Measurements from ENCODE around the gene ARFIP1. TPM values are rescaled to one million over a fixed set of nuclear protein-coding genes. Genes with fewer than 3 reads are reported as not detected.
A peak's percentile ranks its signal among the peaks of the same experiment; 100 is the strongest.
"Not testable (repeated sequence)": the region's sequence is repeated elsewhere in the genome, so short reads cannot be mapped to it uniquely, and the experiment has no call there.

ARFIP1 gene
- total RNA-seq, 2 donors from 2014 or later: 55.6 to 60.9 TPM

- DNase-seq (no peak), ATAC-seq (no peak)
- intact Hi-C loops (cut with DNase I, micrococcal nuclease): no loop called here
These were observed 98.1 kb downstream of the ARFIP1 start for GRCh38 chr4:152877868-152878267.

GRCh38 chr4:152880263-152880662 lies 100.5 kb downstream of the ARFIP1 start:
- ATAC-seq: no peak
- intact Hi-C loops (cut with DNase I, micrococcal nuclease): no loop called here
- no peak for DNase-seq

- DNase-seq (no peak), ATAC-seq (no peak)
- intact Hi-C loops (cut with DNase I, micrococcal nuclease): no loop called here
These were observed 102.2 kb downstream of the ARFIP1 start for GRCh38 chr4:152881974-152882373.

- DNase-seq (no peak), ATAC-seq (peak; percentile 84)
- intact Hi-C loops (cut with DNase I, micrococcal nuclease): no loop called here
These were observed 105.4 kb downstream of the ARFIP1 start for GRCh38 chr4:152885185-152885584.

- DNase-seq (no peak), ATAC-seq (no peak)
- intact Hi-C loops (cut with DNase I, micrococcal nuclease): no loop called here
These were observed 106.4 kb downstream of the ARFIP1 start for GRCh38 chr4:152886201-152886600.

GRCh38 chr4:152887981-152888380 lies 108.2 kb downstream of the ARFIP1 start:
- intact Hi-C loops (cut with DNase I, micrococcal nuclease): no loop called here
- DNase-seq (no peak), ATAC-seq (no peak)

GRCh38 chr4:152892974-152893373 lies 113.2 kb downstream of the ARFIP1 start:
- ATAC-seq: peak; percentile 95
- intact Hi-C loops (cut with DNase I, micrococcal nuclease): no loop called here
- DNase-seq: peak in 1 of 2 donors; percentile 45

GRCh38 chr4:152894673-152895072 lies 114.9 kb downstream of the ARFIP1 start:
- intact Hi-C loops (cut with DNase I, micrococcal nuclease): no loop called here
- ATAC-seq (peak; percentile 20), DNase-seq (no peak)

- ATAC-seq (no peak), DNase-seq (no peak)
- intact Hi-C loops (cut with DNase I, micrococcal nuclease): no loop called here
These were observed 117.1 kb downstream of the ARFIP1 start for GRCh38 chr4:152896811-152897210.

GRCh38 chr4:152898133-152898532 lies 118.4 kb downstream of the ARFIP1 start:
- ATAC-seq; intact Hi-C loops (cut with DNase I, micrococcal nuclease); DNase-seq: not testable (repeated sequence)

- intact Hi-C loops (cut with DNase I, micrococcal nuclease): no loop called here
These were observed 118.9 kb downstream of the ARFIP1 start for GRCh38 chr4:152898606-152899005.

GRCh38 chr4:152900395-152900794 lies 120.6 kb downstream of the ARFIP1 start:
- peak; percentile 93 for ATAC-seq

More at GRCh38 chr4:152898606-152899005, 118.9 kb downstream of the ARFIP1 start:
- ATAC-seq: no peak
- DNase-seq: no peak

GRCh38 chr4:152901205-152901604 lies 121.5 kb downstream of the ARFIP1 start:
- ATAC-seq (peak; percentile 32), DNase-seq (no peak)
- intact Hi-C loops (cut with DNase I, micrococcal nuclease): no loop called here

More at GRCh38 chr4:152900395-152900794, 120.6 kb downstream of the ARFIP1 start:
- intact Hi-C loops (cut with DNase I, micrococcal nuclease): no loop called here
- DNase-seq: no peak

- intact Hi-C loops (cut with DNase I, micrococcal nuclease): no loop called here
- ATAC-seq (no peak), DNase-seq (no peak)
These were observed 123.9 kb downstream of the ARFIP1 start for GRCh38 chr4:152903658-152904057.

- no peak for ATAC-seq
These were observed 130.1 kb downstream of the ARFIP1 start for GRCh38 chr4:152909901-152910300.

GRCh38 chr4:152910521-152910920 lies 130.8 kb downstream of the ARFIP1 start:
- no peak for ATAC-seq
- intact Hi-C loops (cut with DNase I, micrococcal nuclease): no loop called here

More at GRCh38 chr4:152909901-152910300, 130.1 kb downstream of the ARFIP1 start:
- intact Hi-C loops (cut with DNase I, micrococcal nuclease): no loop called here
- no peak for DNase-seq

GRCh38 chr4:152917543-152918395 lies 138.0 kb downstream of the ARFIP1 start:
- intact Hi-C loops (cut with DNase I, micrococcal nuclease): no loop called here
- DNase-seq (no peak), ATAC-seq (no peak)

More at GRCh38 chr4:152910521-152910920, 130.8 kb downstream of the ARFIP1 start:
- DNase-seq: no peak

GRCh38 chr4:152919826-152920225 lies 140.1 kb downstream of the ARFIP1 start:
- intact Hi-C loops (cut with DNase I, micrococcal nuclease): no loop called here
- ATAC-seq (no peak), DNase-seq (no peak)

GRCh38 chr4:152920768-152921167 lies 141.0 kb downstream of the ARFIP1 start:
- intact Hi-C loops (cut with DNase I, micrococcal nuclease): no loop called here
- ATAC-seq (no peak), DNase-seq (no peak)

GRCh38 chr4:152921284-152921683 lies 141.5 kb downstream of the ARFIP1 start:
- intact Hi-C loops (cut with DNase I, micrococcal nuclease): no loop called here
- DNase-seq: no peak
- no peak for ATAC-seq

GRCh38 chr4:152925851-152926250 lies 146.1 kb downstream of the ARFIP1 start:
- ATAC-seq: no peak
- DNase-seq: no peak
- intact Hi-C loops (cut with DNase I, micrococcal nuclease): no loop called here

Measured in left colon (tissue), 2 donors.